ENCODE measurements around the gene ZNF57. TPM values are rescaled to one million over a fixed set of nuclear protein-coding genes. Genes with fewer than 3 reads are reported as not detected.

ZNF57 gene
- total and polyA plus RNA-seq, 2 of the 13 experiments (the other 11 are each of a cell fraction or from before 2014, with no cell fraction given) = 6.6 to 17.5 TPM

DNA sequence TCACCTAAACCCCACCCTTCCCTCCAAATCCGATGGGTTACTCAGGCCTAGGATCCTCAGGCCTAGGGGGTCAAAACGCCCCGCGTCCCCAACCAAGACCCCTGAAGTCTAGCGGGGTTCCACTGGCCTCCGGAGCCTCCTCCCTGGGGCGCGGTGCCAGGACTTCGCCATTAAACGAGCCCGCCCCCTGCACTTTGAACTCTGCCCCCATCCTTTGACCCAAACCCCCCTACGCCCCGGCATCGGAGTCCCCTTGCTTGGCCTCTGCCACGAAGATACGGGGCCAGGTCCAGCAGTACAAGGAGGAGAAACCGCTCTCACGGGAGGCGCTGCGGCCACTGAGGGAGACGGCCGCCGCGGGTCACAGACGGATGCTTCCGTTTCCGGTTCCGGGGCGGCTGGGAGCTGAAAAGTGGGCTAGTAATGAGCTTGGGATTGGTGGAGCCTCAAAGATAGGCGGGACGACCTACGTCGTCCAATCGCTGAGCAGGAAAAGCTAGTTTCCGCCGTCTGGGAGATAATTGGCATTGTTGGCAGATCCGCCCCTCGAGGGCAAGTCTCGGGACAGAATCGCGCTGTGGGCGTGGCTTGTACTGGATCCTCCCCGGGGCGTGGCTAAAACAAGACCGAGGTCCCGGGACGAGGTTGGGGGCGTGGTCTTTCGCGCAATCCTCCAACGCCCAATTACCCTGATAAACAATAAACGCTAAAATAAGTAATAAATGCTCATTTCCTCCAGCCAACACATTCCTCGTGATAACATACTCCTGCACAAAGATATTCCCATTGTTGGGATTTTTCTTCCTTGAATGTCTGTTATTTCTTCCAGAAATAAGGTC is 49.8 kb downstream of the ZNF57 start (continued):
- TF ChIP-seq, protein P1, sequence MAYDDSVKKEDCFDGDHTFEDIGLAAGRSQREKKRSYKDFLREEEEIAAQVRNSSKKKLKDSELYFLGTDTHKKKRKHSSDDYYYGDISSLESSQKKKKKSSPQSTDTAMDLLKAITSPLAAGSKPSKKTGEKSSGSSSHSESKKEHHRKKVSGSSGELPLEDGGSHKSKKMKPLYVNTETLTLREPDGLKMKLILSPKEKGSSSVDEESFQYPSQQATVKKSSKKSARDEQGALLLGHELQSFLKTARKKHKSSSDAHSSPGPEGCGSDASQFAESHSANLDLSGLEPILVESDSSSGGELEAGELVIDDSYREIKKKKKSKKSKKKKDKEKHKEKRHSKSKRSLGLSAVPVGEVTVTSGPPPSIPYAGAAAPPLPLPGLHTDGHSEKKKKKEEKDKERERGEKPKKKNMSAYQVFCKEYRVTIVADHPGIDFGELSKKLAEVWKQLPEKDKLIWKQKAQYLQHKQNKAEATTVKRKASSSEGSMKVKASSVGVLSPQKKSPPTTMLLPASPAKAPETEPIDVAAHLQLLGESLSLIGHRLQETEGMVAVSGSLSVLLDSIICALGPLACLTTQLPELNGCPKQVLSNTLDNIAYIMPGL (CRISPR knock-in tag; IDR thresholded peaks at IDR 0.05; ENCODE audit: borderline replicate concordance in 1 of 2, low read depth in 1 of 2) = peak in 1 of 2 experiments; percentile 84; a peak in 2 of 4 replicates
- peak; percentile 61; the same call in 1 of the 2 replicates for TF ChIP-seq YEATS4 (CRISPR knock-in tag; IDR thresholded peaks at IDR 0.05; ENCODE audit: borderline replicate concordance)
- peak; percentile 28; the same call in 1 of the 2 replicates for TF ChIP-seq ZNF747 (CRISPR knock-in tag; IDR thresholded peaks at IDR 0.05; ENCODE audit: borderline replicate concordance)
- no peak for TF ChIP-seq NCOA2 (CRISPR knock-in tag; IDR thresholded peaks at IDR 0.05)
- peak; percentile 69; the same call in 1 of the 2 replicates for TF ChIP-seq ZNF343 (CRISPR knock-in tag; IDR thresholded peaks at IDR 0.05)
- TF ChIP-seq RAD21 (CRISPR knock-in tag; IDR thresholded peaks at IDR 0.05) = peak; percentile 39
- TF ChIP-seq, protein P2, sequence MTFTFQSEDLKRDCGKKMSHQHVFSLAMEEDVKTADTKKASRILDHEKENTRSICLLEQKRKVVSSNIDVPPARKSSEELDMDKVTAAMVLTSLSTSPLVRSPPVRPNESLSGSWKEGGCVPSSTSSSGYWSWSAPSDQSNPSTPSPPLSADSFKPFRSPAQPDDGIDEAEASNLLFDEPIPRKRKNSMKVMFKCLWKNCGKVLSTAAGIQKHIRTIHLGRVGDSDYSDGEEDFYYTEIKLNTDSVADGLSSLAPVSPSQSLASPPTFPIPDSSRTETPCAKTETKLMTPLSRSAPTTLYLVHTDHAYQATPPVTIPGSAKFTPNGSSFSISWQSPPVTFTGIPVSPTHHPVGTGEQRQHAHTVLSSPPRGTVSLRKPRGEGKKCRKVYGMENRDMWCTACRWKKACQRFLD (CRISPR knock-in tag; IDR thresholded peaks at IDR 0.05; ENCODE audit: borderline replicate concordance) = peak; percentile 77; the same call in 1 of the 2 replicates
- TF ChIP-seq, protein P3, sequence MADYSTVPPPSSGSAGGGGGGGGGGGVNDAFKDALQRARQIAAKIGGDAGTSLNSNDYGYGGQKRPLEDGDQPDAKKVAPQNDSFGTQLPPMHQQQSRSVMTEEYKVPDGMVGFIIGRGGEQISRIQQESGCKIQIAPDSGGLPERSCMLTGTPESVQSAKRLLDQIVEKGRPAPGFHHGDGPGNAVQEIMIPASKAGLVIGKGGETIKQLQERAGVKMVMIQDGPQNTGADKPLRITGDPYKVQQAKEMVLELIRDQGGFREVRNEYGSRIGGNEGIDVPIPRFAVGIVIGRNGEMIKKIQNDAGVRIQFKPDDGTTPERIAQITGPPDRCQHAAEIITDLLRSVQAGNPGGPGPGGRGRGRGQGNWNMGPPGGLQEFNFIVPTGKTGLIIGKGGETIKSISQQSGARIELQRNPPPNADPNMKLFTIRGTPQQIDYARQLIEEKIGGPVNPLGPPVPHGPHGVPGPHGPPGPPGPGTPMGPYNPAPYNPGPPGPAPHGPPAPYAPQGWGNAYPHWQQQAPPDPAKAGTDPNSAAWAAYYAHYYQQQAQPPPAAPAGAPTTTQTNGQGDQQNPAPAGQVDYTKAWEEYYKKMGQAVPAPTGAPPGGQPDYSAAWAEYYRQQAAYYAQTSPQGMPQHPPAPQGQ (CRISPR knock-in tag; IDR thresholded peaks at IDR 0.05; ENCODE audit: borderline replicate concordance) = no peak
- peak; percentile 84 for TF ChIP-seq SAP130 (CRISPR knock-in tag; IDR thresholded peaks at IDR 0.05; ENCODE audit: low read depth)
- no peak for TF ChIP-seq ZNF550 (CRISPR knock-in tag; IDR thresholded peaks at IDR 0.05; ENCODE audit: borderline replicate concordance)
- peak; percentile 58; the same call in 1 of the 2 replicates for TF ChIP-seq MYC (CRISPR knock-in tag; IDR thresholded peaks at IDR 0.05; ENCODE audit: borderline replicate concordance)
- TF ChIP-seq NFE2L2 (IDR thresholded peaks at IDR 0.05; ENCODE audit: low read length) = no peak
- TF ChIP-seq HES4 (CRISPR knock-in tag; IDR thresholded peaks at IDR 0.05; ENCODE audit: borderline replicate concordance) = peak; percentile 83; the same call in 1 of the 2 replicates
- TF ChIP-seq, protein P4, sequence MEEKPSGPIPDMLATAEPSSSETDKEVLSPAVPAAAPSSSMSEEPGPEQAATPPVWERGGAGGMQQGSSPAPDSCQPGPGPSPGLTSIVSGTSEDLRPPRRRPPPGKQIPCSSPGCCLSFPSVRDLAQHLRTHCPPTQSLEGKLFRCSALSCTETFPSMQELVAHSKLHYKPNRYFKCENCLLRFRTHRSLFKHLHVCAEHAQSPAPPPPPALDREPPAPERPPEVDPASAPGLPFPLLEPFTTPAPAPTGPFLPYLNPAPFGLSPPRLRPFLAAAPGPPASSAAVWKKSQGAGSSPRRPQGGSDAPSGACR (CRISPR knock-in tag; IDR thresholded peaks at IDR 0.05) = 0 out of 2 replicates have a peak, but pooled peaks have one; percentile 18
- TF ChIP-seq HNF4A (CRISPR knock-in tag; IDR thresholded peaks at IDR 0.05) = peak; percentile 73
- 0 out of 2 replicates have a peak, but pooled peaks have one; percentile 13 for TF ChIP-seq PHF21A (CRISPR knock-in tag; IDR thresholded peaks at IDR 0.05)
- peak; percentile 47; the same call in 1 of the 2 replicates for TF ChIP-seq ZNF768 (CRISPR knock-in tag; IDR thresholded peaks at IDR 0.05)
- 0 out of 2 replicates have a peak, but pooled peaks have one; percentile 83 for TF ChIP-seq ATF1 (CRISPR knock-in tag; IDR thresholded peaks at IDR 0.05)
- 0 out of 2 replicates have a peak, but pooled peaks have one; percentile 82 for TF ChIP-seq PCBP1 (IDR thresholded peaks at IDR 0.05; ENCODE audit: borderline replicate concordance, low read depth, low read length)
- peak; percentile 95 for TF ChIP-seq ELF4 (CRISPR knock-in tag; IDR thresholded peaks at IDR 0.05; ENCODE audit: borderline replicate concordance)
- peak; percentile 99 for TF ChIP-seq NR2C2 (CRISPR knock-in tag; IDR thresholded peaks at IDR 0.05; ENCODE audit: borderline replicate concordance)
- peak; percentile 28; the same call in 1 of the 2 replicates for TF ChIP-seq SP1 (IDR thresholded peaks at IDR 0.05)
- TF ChIP-seq SP1 (CRISPR knock-in tag; IDR thresholded peaks at IDR 0.05) = peak; percentile 62
- TF ChIP-seq MTA3 (CRISPR knock-in tag; IDR thresholded peaks at IDR 0.05) = no peak
